NCI-H146 treated with DMSO at 0.1 percent for 48 hours (cell line): Measurements from ENCODE around the gene TRIO.

ENCODE experiments used
- DNase-seq: peaks from one replicate; lab custom pipeline; 2025; ENCODE audit not compliant: unreplicated experiment; lab: John Stamatoyannopoulos, UW

The TRIO gene

DNA sequence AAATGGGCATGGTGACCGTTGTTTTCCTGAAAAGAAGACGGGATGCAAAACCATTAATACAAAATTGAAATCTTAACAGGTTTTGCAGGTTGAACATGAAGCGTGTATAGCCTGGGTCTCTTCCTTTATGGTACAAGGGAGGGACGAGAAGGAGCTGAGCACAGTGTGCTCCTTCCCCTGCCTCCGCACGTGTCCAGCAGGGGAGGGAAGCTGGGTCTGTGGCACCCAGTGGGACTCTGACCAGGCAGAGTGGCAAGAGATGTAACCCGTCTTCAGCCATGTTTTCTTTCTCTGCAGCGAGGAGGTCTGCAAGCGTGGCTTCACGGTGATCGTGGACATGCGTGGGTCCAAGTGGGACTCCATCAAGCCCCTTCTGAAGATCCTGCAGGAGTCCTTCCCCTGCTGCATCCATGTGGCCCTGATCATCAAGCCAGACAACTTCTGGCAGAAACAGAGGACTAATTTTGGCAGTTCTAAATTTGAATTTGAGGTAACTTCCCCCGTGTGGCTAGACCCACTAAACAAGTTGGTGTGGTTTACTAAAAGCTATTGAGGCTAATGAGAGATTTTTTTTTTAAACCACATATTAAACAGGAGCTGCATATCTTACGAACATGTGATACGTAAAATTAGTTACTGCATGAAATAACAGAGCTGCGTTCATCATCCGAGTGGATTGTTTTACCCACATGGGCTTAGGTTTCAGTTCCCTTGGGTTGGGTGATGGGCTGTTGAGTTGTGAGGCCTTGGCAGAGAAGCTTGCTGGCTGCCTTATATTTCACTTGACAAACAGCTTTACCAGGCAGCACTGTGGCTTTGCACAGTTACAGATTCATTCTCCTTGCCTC lies 143.7 kb downstream of the TRIO start:
- DNase-seq: no peak

GRCh38 chr5:14292766-14293658 lies 149.9 kb downstream of the TRIO start:
- DNase-seq: no peak

GRCh38 chr5:14295610-14296009 lies 152.5 kb downstream of the TRIO start:
- DNase-seq: no peak

DNA sequence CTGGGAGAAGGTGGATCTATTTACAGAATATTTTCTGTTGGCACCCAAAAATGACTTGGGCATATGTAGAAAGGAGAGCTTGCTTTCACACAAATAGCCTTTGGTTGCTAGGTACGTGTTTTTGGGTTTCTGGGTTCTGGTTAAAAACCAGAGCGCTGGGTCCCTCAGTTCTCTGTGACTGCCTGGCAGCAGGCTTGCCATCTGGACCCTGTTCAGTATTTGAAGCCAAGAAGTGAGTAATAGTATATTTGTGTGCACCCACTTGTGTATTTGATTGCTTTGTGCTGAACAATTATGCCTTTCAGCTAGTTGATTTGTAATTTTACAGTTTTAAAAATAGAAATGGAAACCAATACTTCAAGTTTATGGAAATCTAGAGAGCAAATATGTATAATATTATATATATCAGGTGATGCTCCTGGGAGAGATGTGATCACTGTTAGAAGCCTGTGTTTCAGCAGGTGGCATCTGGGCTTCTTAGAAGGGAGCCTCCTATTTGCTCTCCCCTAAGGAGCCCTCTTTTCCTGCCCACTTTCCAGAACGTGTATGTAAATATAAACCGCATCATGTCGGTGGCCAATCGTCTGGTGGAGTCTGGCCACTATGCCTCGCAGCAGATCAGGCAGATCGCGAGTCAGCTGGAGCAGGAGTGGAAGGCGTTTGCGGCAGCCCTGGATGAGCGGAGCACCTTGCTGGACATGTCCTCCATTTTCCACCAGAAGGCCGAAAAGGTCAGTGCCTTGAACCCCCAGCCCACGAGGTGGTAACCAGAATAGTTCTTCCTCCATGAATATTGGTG lies 153.6 kb downstream of the TRIO start:
- no peak for DNase-seq

- DNase-seq: no peak
These were observed 154.6 kb downstream of the TRIO start for GRCh38 chr5:14297697-14298096.

- no peak for DNase-seq
These were observed 155.1 kb downstream of the TRIO start for GRCh38 chr5:14298126-14298847.

GRCh38 chr5:14299666-14300065 lies 156.5 kb downstream of the TRIO start:
- DNase-seq: no peak

- DNase-seq: no peak
These were observed 158.0 kb downstream of the TRIO start for GRCh38 chr5:14301186-14301585.

- DNase-seq: no peak
These were observed 159.2 kb downstream of the TRIO start for GRCh38 chr5:14302330-14302729.

- DNase-seq: no peak
These were observed 161.9 kb downstream of the TRIO start for GRCh38 chr5:14305045-14305444.

DNA sequence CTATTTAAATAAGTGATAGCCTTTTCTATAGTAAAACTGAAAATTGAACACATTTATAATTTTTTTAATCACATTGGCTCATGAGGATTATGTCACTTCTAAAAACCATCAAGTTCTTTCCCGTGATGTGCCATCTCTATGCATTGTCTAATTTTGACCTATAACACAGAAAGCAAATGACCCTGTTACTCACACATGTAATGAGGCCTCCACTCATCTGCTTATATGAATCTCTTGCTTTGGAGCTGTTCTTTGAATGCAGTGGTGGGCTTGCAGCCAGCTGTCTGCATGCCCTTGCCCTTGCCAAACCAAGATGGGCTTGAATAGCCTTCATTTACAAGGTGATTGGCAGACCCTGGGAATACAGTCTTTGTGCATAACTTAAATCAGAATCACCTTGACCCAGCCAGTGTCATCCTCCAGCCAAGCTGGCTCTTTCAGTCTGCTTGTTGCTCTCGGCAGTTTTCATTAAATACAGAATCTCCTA lies 163.2 kb downstream of the TRIO start:
- DNase-seq: no peak

- no peak for DNase-seq
These were observed 165.4 kb downstream of the TRIO start for GRCh38 chr5:14308384-14309154.

DNA sequence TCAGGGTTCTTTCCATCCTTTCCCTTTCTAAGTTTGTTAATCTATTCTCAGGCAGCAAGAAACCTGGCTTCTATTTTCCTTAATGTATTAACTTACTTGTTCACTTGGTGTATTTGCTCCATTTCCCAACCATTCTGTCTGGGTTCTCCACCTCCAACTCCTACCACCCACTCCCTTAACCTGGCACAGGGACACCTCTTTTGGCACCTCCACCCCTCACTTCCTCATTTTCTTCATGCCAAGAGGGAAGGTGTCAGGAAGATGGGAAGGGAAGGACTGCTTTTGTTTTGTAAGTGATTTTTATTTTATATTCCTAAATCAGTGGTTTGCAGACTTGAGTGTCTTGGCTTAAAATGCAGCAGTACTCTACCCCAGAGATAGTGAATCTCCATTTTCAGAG lies 166.1 kb downstream of the TRIO start:
- no peak for DNase-seq

DNA sequence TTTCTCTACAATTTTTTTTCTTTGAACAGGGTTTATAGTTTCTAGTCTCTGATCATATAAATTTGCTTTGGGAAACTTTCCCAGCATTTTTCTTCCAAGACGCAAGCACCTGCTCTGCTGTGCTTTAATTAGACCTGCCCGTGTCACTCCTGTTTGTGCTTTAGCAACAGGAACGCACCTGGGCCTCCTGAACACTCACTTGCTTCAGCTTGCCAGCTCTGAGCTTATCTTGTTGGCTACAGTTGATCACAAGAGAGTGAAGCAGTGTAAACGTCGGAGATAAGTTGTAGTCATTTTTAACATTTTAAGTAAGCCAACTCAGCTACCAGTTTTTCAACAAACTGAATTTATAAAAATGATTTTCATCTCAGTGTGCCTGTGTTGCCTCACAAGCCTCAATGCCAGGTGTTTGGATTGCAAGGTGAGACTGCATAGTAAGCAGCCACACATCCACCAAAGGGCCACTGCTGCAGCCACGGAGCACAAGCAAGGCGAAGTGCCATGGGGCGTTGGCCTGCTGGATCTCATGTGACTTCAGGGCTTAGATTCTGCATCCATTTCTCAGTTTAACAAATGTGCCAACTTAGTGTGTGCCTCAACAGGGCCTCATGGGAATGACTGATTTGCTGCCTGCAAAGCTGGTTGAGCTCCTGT lies 166.9 kb downstream of the TRIO start:
- no peak for DNase-seq

GRCh38 chr5:14310901-14311300 lies 167.8 kb downstream of the TRIO start:
- no peak for DNase-seq

DNA sequence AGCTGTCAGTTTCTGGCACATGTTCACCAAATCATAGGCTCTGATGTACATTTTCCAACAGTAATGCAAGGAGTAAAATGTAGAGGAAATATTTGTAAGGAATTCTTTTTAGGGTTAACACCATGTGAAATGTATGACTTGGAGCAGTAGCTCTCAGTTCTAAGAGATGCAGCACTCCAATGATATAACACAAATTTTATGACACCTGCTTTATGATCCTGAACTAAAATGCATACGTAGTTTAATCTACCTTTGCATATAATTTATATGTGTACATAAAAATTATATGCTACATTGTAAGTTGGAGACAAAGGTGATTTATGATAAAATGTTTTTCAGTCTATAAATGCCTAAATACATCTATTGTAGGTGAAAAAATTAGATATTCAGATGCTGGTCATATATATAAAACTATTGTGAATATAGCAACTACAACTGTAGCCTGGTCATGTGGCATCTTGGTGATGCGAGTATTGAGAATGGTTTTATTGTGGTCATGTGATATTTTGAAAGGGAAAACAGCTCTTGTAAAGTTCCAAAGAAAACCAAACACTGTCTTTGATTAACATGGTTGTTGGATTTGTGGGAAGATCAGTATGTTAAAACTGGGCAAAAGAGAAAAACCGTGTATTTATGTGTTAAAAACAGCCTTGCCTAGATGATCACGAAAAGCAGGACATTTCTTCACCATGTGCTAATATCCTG lies 171.0 kb downstream of the TRIO start:
- no peak for DNase-seq

- DNase-seq: no peak
These were observed 173.3 kb downstream of the TRIO start for GRCh38 chr5:14316471-14316870.

GRCh38 chr5:14319102-14319501 lies 176.0 kb downstream of the TRIO start:
- no peak for DNase-seq

GRCh38 chr5:14321936-14322335 lies 178.8 kb downstream of the TRIO start:
- DNase-seq: no peak
